B cell (primary cell): ENCODE data around the gene RBM27.

ENCODE experiments used
- EZH2 ChIP-seq: IDR thresholded peaks from 2 replicates; pipeline ENCODE4 v1.6.1; 2012; ENCODE audit warnings: borderline replicate concordance, low read depth, mild to moderate bottlenecking, moderate library complexity, low read length; ENCODE audit not compliant: insufficient read depth, poor library complexity, severe bottlenecking
- TF ChIP-seq, protein P1 (sequence below): fragments of 200-600 bp; IDR thresholded peaks from one replicate; pipeline ENCODE4 v1.8.0; 2022; ENCODE audit warnings: antibody characterized with exemption, mild to moderate bottlenecking

- TF ChIP-seq, protein P1, sequence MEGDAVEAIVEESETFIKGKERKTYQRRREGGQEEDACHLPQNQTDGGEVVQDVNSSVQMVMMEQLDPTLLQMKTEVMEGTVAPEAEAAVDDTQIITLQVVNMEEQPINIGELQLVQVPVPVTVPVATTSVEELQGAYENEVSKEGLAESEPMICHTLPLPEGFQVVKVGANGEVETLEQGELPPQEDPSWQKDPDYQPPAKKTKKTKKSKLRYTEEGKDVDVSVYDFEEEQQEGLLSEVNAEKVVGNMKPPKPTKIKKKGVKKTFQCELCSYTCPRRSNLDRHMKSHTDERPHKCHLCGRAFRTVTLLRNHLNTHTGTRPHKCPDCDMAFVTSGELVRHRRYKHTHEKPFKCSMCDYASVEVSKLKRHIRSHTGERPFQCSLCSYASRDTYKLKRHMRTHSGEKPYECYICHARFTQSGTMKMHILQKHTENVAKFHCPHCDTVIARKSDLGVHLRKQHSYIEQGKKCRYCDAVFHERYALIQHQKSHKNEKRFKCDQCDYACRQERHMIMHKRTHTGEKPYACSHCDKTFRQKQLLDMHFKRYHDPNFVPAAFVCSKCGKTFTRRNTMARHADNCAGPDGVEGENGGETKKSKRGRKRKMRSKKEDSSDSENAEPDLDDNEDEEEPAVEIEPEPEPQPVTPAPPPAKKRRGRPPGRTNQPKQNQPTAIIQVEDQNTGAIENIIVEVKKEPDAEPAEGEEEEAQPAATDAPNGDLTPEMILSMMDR: no peak
- no peak for TF ChIP-seq EZH2
Observed at GRCh38 chr5:146205499-146206202, 2.2 kb downstream of the RBM27 start.
